Stimulated activated CD4-positive, alpha-beta T cell treated with anti-CD3 and anti-CD28 coated beads, Interleukin-1b, Interleukin-23, amount 100 ng/mL, for 24 hours (primary cell): ENCODE measurements around the gene MCM7.

Experiments
- DNase-seq, 4 experiments: peaks; one replicate each; pipeline ENCODE4 v3.0.0-alpha.2; 2020; ENCODE audit warnings: low read depth in 4 of 4, low spot score in 1 of 4

The MCM7 gene

DNA sequence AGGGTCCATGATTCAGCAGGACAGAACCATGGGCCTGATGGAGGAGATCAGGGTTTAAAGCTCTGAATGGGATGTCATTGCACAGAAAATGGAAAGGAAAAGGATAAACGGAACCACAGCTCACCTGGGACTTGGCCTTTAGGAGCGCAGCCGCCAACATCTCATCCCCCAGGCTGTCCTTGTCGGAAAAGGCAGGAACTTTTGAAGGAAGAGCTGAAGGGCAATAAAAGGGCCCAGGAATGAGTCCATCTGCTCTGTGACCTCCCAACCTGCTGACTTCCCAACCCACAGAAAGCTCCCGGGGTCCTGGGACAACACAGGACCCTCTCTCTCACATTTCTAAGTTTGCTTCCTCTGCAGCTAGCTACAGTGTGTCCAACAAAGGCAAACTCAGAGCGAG is 25.8 kb downstream of the MCM7 start:
- DNase-seq = no peak

DNA sequence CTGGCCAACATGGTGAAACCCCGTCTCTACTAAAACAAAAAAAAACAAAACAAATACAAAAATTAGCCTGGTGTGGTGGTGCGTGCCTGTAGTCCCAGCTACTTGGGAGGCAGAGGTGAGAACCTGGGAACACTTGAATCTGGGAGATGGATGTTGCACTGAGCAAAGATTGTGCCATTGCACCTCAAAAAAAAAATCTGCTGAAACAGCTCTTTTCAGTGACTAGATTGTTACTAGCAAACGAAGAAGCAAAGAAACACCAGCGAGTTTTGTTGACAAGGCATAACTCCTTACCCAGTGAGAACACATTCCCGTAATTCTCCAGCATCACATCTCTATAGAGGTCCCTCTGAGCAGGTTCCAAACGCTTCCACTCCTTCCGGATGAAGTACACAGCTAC is 26.4 kb downstream of the MCM7 start:
- DNase-seq = no peak

DNA sequence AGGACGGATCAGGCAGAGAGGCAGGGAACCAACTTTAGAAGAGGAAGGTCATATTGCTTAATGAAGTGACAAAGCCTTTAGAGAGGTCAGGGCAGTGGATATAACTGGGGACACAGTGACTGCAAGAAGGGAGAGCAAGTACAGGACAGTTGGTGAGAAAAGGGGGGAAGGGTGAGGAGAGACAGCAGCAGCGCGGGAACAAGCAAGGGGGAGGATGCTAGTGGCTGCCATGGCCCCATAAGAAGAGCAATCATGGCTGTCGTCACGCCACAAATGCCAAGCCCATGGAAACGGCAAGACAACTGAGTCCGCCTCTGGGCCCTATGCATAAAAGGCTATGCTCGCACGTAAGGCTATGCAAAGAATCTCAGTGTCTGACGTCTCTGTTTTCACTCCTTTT is 28.7 kb downstream of the MCM7 start:
- no peak for DNase-seq

DNA sequence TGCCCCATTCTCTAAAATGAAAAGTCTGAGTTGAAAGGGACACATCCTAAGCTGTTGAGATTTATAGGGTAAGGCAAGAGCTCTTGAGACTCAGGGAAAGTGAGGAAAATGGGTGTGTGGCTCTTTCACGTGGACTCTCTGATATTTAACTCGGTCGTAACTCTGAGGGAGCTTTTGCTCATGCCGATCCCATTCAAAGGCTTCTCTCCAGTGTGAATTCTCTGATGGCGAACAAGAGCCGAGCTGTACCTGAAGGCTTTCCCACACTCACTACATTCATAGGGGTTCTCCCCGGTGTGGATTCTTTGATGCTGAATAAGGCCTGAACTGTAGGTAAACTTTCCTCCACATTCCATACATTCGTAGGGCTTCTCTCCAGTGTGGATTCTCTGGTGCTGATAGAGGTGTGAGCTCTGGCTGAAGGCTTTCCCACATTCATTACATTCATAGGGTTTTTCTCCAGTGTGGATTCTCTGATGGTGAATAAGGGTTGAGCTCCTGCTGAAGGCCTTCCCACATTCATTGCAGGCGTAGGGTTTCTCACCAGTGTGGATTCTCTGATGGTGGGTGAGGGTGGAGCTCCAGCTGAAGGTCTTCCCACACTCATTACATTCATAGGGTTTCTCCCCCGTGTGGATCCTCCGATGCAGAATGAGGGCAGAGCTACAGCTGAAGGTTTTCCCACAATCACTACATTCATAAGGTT is 30.0 kb downstream of the MCM7 start:
- DNase-seq = no peak

DNA sequence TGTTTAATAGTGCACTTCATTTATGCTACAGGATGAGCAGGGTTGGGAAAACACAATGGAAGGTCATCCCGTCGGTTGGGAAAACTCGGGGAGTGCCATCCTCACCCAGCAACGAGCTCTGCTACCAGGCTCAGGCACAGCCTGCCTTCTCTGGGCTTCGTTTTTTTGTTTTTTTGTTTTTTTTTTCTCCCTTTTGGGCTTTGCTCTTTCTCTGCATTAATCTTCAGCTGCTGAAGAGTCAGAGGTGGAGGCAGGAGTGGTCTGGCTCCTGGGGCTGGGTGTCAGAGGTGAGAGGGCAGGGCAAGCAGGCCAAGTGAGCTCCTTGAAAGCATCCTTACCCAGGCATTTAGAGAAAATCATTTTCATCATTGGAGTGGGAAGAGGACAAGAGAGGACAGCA is 31.2 kb downstream of the MCM7 start:
- DNase-seq = no peak

DNA sequence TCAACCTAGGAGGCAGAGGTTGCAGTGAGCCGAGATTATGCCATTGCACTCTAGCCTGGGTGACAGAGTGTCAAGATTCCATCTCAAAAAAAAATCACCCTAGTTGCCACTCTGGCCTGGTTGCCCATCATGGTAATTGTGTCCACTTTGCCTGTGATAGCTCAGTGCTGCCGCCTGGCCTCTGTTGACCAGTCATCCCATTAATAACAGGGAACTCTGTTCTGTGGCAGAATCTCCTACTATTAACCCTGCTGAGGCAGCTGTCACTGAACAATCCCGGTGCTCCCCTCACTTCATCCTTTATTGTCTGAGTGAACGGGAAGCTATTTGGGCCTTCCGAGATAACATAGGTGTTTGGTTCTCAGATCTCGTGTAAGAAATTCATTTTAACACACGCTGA is 34.2 kb downstream of the MCM7 start:
- DNase-seq = no peak

DNA sequence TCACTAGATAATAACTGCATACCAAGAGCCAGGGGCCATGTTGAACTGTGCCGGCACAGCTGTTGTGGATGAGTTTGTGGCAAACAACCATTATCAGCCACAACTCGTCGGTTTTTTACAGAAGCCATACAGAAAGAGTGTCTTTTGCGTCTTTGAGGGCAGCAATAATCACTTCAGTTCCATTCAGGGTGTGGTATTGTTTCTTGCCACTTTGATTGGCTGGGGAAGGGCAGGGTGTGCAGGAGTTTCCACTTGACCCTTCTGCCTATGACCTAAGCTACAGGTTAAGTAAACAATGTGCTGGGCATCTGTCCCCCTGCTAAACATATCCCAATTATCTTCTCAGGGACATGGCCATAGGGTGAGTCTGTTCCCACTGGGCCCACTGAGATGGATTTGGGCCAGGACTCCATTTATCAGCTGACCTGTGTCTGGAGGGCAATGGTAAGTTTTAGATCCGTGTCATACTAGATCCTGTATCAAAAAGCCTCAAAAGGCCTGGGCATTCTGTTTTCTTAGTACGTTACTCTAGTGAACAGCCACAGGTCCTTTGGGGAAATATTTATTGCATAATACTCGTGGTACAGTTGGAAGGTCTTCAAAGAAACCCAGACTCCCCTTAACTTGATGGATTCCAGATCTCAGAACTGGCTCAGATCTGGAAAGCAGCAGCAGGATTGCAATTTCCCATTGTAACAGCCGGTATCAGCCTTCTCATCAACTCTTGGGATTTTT is 35.6 kb downstream of the MCM7 start:
- DNase-seq = no peak

DNA sequence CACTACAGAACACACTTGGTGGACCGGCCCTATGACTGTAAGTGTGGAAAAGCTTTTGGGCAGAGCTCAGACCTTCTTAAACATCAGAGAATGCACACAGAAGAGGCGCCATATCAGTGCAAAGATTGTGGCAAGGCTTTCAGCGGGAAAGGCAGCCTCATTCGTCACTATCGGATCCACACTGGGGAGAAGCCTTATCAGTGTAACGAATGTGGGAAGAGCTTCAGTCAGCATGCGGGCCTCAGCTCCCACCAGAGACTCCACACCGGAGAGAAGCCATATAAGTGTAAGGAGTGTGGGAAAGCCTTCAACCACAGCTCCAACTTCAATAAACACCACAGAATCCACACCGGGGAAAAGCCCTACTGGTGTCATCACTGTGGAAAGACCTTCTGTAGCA is 37.0 kb downstream of the MCM7 start:
- DNase-seq = no peak

DNA sequence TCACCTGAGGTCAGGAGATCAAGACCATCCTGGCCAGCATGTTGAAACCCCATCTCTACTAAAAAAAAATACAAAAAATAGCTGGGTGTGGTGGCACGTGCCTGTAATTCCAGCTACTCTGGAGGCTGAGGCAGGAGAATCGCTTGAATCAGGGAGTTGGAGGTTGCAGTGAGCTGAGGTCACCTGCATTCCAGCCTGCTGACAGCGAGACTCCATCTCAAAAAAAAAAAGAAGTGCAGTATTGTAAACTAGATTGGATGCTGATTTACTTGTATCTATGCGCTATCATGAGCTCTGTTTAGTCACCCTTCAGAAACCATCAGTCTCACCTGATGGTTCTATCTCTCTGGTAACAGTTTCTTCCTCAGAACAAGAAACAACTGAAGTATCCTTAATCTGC is 37.8 kb downstream of the MCM7 start:
- no peak for DNase-seq

DNA sequence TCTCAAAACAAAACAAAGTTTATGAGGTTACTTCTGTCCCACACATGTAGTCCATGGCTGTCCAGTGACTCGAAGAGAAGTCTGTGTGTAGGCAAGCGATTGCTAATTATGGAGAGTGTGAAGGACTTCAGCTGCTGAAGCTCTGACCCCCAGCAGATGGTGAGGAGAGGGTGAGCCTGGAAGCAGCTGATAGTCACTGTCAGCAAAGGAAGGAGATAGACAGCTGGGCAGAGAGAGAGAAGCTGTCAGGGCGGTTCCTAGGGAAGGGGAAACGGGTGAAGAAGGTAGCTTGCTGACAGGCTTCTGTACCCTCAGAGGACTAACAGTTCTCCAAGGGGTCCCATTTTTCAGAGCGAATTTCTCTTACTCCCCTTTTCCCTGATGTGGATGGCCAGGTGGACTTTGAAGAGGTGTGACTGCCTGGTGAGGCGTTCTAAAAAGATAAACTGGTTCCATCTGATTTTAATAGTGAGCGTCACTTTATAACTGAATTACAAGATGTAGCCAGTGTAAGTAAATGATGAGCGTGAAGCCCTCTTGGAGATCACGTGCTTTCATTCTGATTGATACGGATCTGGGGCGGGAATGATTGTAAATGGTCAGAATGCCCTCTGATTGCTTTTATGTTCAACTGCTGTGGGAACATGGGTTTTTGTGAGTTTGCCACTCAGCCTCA is 39.5 kb downstream of the MCM7 start:
- no peak for DNase-seq

DNA sequence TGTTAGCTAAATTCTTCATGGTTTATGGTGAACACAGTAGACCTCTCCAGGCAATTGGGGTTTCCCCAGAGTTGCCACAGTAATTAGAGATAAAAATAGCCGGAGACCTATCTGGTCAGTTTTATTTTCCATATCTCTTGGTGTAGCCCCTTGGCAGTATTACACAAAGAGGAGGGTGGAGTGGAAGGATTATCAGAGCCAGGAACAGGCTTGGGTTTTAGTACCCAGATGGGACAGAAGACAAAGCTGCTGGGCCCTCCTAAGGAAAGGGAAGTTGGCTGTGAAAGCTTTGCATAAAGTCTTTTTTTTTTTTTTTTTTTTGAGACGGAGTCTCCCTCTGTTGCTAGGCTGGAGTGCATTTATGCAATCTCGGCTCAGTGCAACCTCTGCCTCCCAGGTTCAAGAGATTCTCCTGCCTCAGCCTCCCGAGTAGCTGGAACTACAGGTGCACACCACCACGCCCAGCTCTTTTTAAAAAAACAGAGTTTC is 41.9 kb downstream of the MCM7 start:
- no peak for DNase-seq

DNA sequence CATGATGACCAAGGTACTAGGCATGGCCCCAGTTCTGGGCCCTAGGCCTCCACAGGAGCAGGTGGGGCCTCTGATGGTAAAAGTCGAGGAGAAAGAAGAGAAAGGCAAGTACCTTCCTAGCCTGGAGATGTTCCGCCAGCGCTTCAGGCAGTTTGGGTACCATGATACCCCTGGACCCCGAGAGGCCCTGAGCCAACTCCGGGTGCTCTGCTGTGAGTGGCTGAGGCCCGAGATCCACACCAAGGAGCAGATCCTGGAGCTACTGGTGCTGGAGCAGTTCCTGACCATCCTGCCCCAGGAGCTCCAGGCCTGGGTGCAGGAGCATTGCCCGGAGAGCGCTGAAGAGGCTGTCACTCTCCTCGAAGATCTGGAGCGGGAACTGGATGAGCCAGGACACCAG is 44.2 kb downstream of the MCM7 start:
- no peak for DNase-seq

DNA sequence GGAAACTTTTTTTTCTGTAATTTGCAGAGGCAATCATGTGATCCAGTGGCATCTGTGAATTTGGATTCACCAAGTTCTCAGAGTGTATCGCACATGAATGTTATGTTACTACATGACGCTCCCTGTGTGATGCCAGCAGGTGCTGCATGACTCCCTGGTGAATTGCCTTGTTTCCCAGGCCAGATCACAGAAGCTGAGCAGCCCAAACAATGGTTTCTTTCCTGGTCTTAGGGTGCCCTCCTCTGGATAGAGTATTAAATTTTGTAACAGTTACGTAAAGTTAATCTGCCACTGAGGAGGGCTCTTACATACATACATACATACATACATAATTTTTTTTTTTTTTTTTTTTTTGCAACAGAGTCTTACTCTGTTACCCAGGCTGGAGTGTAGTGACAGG is 48.0 kb downstream of the MCM7 start:
- no peak for DNase-seq

DNA sequence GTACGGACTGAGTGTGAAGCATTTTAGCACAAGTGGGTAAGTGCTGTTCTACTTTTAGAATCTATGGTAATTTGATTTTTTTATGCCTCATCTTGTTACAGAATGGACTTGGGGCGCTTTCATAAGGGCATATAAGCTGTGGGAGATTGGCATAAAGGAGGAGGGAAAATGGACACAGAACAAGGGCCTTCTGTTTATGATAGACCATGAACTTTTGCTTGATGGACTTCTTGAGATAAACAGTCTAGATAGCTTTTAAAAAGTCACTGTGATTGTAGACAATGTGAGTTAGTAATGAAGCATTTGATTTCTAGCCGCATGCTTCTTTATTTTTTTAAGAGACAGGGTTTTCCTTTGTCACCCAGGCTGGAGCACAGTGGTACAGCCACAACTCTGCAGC is 49.6 kb downstream of the MCM7 start:
- no peak for DNase-seq

DNA sequence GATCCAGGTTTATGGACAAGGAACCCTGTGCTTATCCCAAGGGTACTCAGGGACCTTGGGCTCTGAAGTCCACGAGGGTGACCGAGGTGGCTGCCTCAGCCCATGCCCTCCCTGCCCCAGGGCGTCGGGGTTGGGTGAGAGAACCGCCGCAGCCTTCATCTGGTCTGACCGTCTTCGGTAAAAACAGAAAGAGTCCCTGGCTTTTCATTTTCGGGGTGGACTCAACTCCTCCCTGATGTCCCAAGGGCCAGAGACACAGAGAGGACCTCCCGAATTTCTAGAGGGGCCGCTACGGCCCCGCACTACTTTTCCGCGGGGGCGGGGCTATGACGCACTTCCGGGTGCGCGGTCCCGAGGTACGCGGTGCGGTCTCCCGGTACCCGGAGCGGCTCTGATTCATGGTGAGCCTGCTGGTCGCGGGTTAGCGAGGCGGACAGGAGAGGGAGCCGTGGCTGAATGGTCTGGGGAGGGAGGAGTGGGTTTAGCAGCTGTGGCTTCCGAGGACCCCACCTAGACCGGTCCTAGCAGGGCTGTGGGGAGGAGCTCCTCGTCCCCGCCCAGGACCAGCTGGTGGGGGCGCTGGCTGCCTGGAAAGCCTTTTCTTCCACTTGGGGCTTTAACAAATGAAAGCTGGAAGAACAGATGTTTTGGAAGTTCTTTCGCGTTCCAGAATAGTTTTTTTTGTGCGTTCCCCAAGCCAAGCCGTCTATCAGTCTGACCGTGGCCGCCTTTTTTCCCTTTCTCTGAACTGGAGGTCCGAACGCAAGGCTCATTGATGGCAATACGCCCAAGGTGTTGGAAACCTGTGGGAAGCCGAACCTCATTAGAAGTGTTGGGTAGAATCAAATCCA is 51.5 kb downstream of the MCM7 start, which contains the start of gene ZSCAN21:
Gene ZSCAN21 (plus strand): TSS at position 334 of the 851 bp plus-strand sequence. CDS start 7,233 bp downstream, outside the sequence.
- peak; percentile 64 to 75 (median 72) for DNase-seq

DNA sequence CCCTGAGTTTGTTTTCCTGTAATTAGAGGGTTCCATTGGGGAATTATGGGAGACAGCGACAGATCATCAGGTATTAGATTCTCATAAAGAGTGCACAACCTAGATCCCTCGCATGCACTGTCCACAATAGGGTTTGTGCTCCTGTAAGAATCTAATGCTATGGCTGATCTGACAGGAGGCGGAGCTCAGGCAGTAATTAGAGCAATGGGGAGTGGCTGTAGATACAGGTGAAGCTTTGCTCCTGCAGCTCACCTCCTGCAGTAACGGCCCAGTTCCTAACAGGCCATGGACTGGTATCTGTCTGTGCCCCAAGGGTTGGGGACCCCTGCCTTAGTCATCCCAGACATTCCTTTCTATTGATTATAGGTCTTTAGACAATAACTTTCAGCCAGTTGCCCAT is 52.5 kb downstream of the MCM7 start:
- DNase-seq = no peak

DNA sequence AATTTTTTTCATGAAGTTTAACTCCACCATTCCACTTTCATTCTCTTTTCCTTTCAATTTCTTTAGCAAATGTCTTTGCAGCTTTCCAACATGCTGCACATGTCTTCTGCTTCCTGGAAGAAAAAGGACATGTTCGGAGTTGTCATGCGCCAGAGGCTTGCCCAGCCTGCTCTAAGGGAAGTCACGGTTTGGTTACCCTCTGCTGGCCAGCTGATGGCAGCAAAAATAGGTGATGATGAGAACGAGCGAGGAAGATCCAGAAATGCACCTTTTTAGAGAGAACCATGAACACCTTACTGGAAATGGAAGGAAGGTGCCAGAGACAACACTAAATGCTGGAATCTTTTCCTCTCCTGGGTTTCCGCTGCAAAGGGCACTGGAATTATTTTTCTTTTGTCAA is 56.5 kb downstream of the MCM7 start:
- DNase-seq = no peak
